ENCODE results near the gene FAM184B. TPM values are rescaled to one million over a fixed set of nuclear protein-coding genes. Genes with fewer than 3 reads are reported as not detected.

Gene FAM184B
- total and polyA plus RNA-seq, 2 of the 4 experiments (the other 2 are of a cell fraction): 0.07 to 0.18 TPM

GRCh38 chr4:17650406-17650805 lies 131.0 kb downstream of the FAM184B start:
- Histone ChIP-seq H4K20me1 (ENCODE audit: insufficient read depth, low read length) (no peaks in the 10 kb centered on the region), H3K4me1 (ENCODE audit: control insufficient read depth, insufficient read depth, low read length) (no peaks in the 10 kb centered on the region), H3K56ac (ENCODE audit: extremely low read depth, insufficient read depth, low read length) (no peak overlapping the region), H3K27me3 (ENCODE audit: control insufficient read depth, insufficient read depth, low read length) (peaks cover 2% of the 10 kb centered on the region), H3K36me3 (ENCODE audit: control insufficient read depth, insufficient read depth, low read length) (no peaks in the 10 kb centered on the region), H2BK15ac (ENCODE audit: low read depth, low read length) (no peak overlapping the region), H3K4me3 (ENCODE audit: insufficient read depth, low read depth, low read length) (no peak overlapping the region), H3K4me2 (ENCODE audit: low read depth, low read length) (no peak overlapping the region), H2AK9ac (replicated peaks; ENCODE audit: low read depth, low read length, poor library complexity) (no peak overlapping the region), H2AFZ (replicated peaks; ENCODE audit: low read length, poor library complexity) (no peak overlapping the region), H4K91ac (ENCODE audit: insufficient read depth, low read depth, low read length) (no peak overlapping the region), H4K8ac (ENCODE audit: low read depth in 2 of 2, low read length in 2 of 2) (no peak overlapping the region), H2BK120ac (ENCODE audit: low read depth, low read length) (no peak overlapping the region), H3K79me1 (ENCODE audit: low read depth in 1 of 2, low read length in 2 of 2) (no peaks in the 10 kb centered on the region), H2BK5ac (ENCODE audit: low read depth, low read length, poor library complexity, severe bottlenecking) (no peak overlapping the region), H3K9me1 (ENCODE audit: insufficient read depth, low read length) (no peaks in the 10 kb centered on the region), H3K27ac (ENCODE audit: insufficient read depth, low read length) (no peak overlapping the region), H3K18ac (ENCODE audit: low read depth, low read length) (no peak overlapping the region), H2AK5ac (ENCODE audit: low read depth, low read length) (no peak overlapping the region), H3K9ac (ENCODE audit: low read depth, low read length) (no peak overlapping the region), H3K14ac (replicated peaks; ENCODE audit: low read depth, low read length) (no peak overlapping the region), H3K4ac (ENCODE audit: low read depth, low read length) (no peak overlapping the region), H3K23ac (ENCODE audit: low read depth, low read length) (no peak overlapping the region), H3K9me3 (ENCODE audit: control insufficient read depth, insufficient read depth, low read length) (no peaks in the 10 kb centered on the region), H4K5ac (ENCODE audit: low read depth, low read length) (no peak overlapping the region), H2BK20ac (ENCODE audit: low read depth, low read length) (no peak overlapping the region)
- no peak for ATAC-seq (ENCODE audit: low read depth)
- BruUV-seq (replicated peaks): no TSS peak
- intact Hi-C loops (cut with micrococcal nuclease) (no loop called here), dilution Hi-C loops (cut with HindIII; ENCODE audit: low sequenced_read_pairs, unreplicated experiment) (no loop called here), in situ Hi-C loops (cut with MboI; ENCODE audit: low sequenced_read_pairs) (no loop called here)
- no CpG with 5 or more reads among the region's 2 CpGs for WGBS, 2 experiments (ENCODE audit: extremely low coverage in 2 of 2, insufficient read length in 1 of 2)
- ChIA-PET CTCF (no interaction called here), POLR2A (ENCODE audit: unreplicated experiment) (no interaction called here)
- DNase-seq: no peak
- no peak for TF ChIP-seq BHLHE40 (IDR thresholded peaks at IDR 0.05; ENCODE audit: low read depth, low read length)
- no peak for TF ChIP-seq NFE2L2 (IDR thresholded peaks at IDR 0.05; ENCODE audit: low read depth, low read length)
- TF ChIP-seq RCOR1 (IDR thresholded peaks at IDR 0.05; ENCODE audit: insufficient replicate concordance, low read length): no peak
- TF ChIP-seq MAFK (IDR thresholded peaks at IDR 0.05; ENCODE audit: low read depth, low read length): no peak
